ENCODE data around the gene KLHL40.

KLHL40 gene

DNA sequence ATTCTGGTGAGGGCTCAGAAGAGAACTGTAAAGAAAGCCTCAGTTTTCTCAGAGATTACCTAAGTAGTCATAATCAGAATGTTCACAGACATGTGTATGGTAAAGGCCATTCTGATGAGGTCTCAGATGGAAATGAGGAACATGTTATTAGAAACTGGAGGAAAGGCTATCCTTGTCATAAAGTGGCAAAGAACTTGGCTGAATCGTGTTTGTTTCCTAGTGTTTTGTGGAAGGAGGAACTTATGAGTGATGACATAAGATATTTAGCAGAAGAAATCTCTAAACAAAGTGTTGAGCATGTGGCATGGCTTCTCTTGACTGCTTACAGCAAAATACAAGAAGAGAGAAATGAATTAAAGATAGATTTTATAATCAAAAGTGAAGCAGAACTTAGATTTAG, 12.8 kb upstream of the KLHL40 start:
- no peak for DNase-seq

GRCh38 chr3:42673082-42673481, 12.3 kb upstream of the KLHL40 start:
- DNase-seq = no peak

DNA sequence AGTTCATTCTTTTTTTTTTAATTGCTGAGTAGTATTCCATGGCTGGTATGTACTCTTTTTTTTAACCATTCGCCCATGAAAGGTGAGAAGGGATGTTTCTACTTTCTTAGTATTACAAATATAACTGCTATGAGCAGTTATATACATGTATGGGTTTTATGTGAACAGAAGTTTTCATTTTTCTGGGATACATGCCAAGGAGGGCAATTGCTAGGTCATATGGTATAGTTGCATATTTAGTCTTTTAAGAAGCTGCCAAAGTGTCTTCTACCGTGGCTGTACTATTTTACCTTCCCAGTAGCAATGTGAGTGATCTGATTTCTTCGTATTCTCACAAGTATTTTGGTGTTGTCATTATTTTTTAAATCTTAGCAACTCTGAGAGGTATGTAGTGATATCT, 11.2 kb upstream of the KLHL40 start:
- no peak for DNase-seq

GRCh38 chr3:42675909-42676308, 9.4 kb upstream of the KLHL40 start:
- no peak for DNase-seq

DNA sequence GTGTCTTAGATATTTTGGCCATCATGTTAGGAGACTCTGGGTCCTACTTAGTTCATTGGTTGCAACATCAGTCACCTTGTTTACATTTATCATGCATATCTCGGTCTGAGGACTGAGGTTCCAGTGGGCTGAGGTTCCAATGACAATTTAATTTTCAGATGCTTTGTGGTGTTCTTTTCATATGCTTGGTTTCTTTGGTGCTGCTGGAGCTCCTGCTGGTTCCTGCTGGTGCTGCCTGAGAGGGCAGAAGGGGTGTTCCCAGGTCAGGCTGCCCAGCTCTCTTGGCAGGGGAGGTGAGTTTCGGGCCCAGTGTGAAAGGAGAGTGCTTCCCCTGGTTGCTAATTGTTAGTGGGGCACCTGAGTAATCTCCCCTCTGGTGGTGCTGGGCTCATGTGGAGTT, 6.9 kb upstream of the KLHL40 start:
- no peak for DNase-seq

GRCh38 chr3:42680271-42680670, 5.1 kb upstream of the KLHL40 start:
- no peak for DNase-seq

DNA sequence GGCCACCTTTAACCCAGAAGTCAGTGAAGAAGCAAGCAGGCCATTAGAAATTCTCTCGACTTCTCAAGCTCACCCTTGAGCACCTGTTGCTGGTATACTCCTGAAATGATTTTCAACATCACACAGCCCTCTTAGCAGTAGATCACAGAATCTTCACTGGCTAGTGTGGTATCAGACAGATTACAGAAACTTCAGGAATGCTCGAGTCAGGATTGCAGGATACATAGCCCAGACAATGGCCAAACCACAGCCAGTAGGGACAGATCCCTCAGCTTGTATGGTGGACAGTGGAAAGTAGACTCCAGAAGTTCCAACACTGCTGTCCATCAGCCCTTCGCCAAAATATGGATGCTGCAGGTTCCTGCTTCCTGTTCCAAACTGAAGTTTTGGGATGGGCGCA, 4.5 kb upstream of the KLHL40 start:
- DNase-seq = no peak

DNA sequence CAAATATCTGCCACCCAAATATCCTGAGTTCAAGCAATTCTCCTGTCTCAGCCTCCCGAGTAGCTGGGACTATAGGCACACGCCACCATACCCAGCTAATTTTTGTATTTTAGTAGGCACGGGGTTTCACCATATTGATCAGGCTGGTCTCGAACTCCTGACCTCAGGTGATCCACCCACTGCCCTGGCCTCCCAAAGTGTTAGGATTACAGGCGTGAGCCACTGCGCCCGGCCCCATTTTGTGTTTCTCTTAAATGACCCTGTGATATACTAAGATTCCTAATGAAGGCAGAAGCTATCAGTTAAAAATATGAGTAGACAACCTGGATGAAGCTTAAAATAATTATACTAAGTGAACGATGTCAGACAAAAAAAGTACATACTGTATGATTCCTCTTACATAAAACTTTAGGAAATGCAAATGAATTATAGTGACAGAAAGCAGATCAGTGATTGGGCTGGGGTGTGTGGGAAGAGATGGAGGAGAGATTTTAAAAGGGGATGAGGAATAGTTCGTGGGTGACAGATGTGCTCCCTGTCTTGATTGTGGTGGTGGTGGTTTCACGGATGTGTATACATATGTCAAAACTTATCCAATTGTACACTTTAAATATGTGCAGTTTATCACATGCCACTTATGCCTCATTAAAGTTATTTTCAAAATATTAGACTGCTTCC, 3.8 kb upstream of the KLHL40 start:
- no peak for DNase-seq

GRCh38 chr3:42682301-42683070, 2.9 kb upstream of the KLHL40 start:
- DNase-seq = no peak

- no peak for DNase-seq
Observed at GRCh38 chr3:42683875-42684598, 1.3 kb upstream of the KLHL40 start.

GRCh38 chr3:42684632-42685362, 540 bp upstream of the KLHL40 start:
- no peak for DNase-seq

DNA sequence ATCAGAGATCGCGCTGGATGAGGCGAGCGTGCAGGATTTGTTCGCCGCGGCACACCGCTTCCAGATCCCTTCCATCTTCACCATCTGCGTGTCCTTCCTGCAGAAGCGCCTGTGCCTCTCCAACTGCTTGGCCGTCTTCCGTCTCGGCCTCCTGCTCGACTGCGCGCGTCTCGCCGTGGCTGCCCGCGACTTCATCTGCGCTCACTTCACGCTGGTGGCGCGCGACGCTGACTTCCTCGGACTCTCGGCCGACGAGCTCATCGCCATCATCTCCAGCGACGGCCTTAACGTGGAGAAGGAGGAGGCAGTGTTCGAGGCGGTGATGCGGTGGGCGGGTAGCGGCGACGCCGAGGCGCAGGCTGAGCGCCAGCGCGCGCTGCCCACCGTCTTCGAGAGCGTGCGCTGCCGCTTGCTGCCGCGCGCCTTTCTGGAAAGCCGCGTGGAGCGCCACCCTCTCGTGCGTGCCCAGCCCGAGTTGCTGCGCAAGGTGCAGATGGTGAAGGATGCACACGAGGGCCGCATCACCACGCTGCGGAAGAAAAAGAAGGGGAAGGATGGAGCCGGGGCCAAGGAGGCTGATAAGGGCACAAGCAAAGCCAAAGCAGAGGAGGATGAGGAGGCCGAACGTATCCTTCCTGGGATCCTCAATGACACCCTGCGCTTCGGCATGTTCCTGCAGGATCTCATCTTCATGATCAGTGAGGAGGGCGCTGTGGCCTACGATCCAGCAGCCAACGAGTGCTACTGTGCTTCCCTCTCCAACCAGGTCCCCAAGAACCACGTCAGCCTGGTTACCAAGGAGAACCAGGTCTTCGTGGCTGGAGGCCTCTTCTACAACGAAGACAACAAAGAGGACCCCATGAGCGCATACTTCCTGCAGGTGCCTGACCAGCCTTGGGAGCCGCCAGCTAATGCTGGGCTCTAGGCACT, 819 bp downstream of the KLHL40 start:
- DNase-seq = no peak

GRCh38 chr3:42686832-42687650, 1.7 kb downstream of the KLHL40 start:
- no peak for DNase-seq

- DNase-seq = no peak
Observed at GRCh38 chr3:42688016-42688415, 2.7 kb downstream of the KLHL40 start.

DNA sequence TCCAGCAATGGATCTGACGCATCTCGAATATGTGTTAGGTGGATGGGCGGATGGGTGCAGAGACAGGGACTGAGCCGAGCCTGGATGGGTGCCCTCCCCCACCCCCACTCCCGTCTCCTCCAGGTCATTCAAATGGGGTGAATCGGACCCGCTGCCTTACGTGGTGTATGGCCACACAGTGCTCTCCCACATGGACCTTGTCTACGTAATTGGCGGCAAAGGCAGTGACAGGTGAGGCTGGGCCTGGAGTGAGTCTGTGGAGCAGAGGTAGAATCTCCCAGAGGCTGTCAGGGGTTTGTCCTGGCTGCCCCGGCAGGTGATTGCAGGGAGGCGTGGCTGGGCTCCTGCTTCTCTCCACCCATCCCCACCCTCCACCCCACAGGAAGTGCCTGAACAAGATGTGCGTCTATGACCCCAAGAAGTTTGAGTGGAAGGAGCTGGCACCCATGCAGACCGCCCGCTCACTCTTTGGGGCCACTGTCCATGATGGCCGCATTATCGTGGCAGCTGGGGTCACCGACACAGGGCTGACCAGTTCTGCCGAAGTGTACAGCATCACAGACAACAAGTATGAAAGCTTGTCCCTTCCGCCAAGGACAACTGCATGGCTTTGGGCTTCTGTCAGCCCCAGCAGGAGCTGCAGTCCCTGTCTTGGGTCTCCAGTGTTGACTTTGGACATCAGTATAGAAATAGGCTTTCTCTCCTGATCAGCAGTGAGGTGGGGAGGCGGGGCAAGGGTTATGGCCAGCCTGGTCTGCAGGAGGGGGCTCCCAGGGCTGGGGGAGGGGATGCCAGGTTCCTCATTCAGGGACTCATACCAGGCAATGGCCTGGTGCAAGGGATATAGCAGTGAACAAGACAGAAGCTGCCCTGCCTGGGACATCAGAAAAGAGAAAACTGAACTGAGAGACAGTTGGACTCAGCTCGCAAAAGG, 3.4 kb downstream of the KLHL40 start:
- DNase-seq = no peak

GRCh38 chr3:42689421-42690014, 4.2 kb downstream of the KLHL40 start:
- DNase-seq = no peak

- no peak for DNase-seq
Observed at GRCh38 chr3:42690191-42690590, 4.9 kb downstream of the KLHL40 start.

GRCh38 chr3:42690766-42691680, 5.7 kb downstream of the KLHL40 start:
- no peak for DNase-seq

Measured in NCI-H1105 (cell line).